ENCODE measurements around the gene TRAF5.

Gene TRAF5

GRCh38 chr1:211416628-211417323, 90.1 kb downstream of the TRAF5 start:
- DNase-seq: peak in 6 of 58 donors; percentile 3 to 9 (median 4)

DNA sequence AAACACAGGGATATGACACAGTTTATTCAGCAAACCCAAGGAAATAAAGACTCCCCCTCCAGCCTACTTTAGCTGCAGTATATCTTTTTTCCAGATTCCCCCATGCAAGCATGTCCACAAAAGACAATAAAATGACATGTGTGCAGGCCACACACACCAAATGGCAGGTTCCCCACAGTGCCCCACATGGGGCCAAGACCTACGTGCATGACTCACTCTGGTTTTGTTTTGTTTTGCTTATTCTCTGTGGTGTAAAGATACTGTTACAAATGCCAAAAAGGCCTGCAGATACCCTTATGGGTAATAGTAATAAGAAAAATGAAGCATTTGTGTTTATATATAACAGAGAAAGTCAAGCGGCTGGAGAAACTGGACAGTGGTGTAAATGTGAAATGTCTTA, 93.8 kb downstream of the TRAF5 start:
- DNase-seq: no peak

- no peak for DNase-seq
Measured at GRCh38 chr1:211420845-211421454, 94.3 kb downstream of the TRAF5 start.

DNA sequence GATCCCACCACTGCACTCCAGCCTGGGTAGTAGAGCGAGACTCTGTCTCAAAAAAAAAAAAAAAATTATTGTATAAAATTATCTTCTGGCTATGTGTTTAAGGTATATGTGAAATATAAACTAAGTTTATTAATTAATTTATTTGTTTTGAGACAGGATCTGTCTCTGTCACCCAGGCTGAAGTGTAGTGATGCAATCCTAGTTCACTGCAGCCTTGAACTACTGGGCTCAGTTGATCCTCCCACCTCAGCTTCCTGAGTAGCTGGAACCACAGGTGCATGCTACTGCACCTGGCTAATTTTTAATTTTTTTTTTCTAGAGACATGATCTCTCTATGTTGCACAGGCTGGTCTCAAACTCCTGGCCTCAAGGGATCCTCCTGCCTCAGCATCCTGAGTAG, 97.4 kb downstream of the TRAF5 start:
- no peak for DNase-seq
